MM.1S (cell line): Measurements from ENCODE around the gene TAC3.

Experiments
- DNase-seq: peaks from one replicate; pipeline ENCODE4 v3.0.0-alpha.2; 2015
- H2AFZ ChIP-seq: fragments of 300-600 bp; sonication (generic); 2 replicates; pipeline ENCODE4 v1.6.0; 2016; ENCODE audit warnings: antibody characterized with exemption, low read length
- H3F3A ChIP-seq: fragments of 300-600 bp; sonication (generic); 2 replicates; pipeline ENCODE4 v1.6.1; 2016; ENCODE audit warnings: mild to moderate bottlenecking, antibody characterized with exemption, low read length, moderate library complexity, mixed read lengths; ENCODE audit not compliant: insufficient read depth
- H3K27ac ChIP-seq: fragments of 300-600 bp; sonication (generic); 2 replicates; pipeline ENCODE4 v1.5.1; 2016; ENCODE audit warnings: mild to moderate bottlenecking, low read length
- H3K27me3 ChIP-seq: fragments of 300-600 bp; sonication (generic); replicated peaks from 2 replicates; pipeline ENCODE4 v1.6.0; 2016; ENCODE audit warnings: low read length; ENCODE audit not compliant: insufficient read depth
- H3K36me3 ChIP-seq: fragments of 300-600 bp; sonication (generic); replicated peaks from 2 replicates; pipeline ENCODE4 v1.6.1; 2016; ENCODE audit warnings: mild to moderate bottlenecking, low read length, mixed read lengths; ENCODE audit not compliant: insufficient read depth
- H3K4me1 ChIP-seq: fragments of 300-600 bp; sonication (generic); 2 replicates; pipeline ENCODE4 v1.6.1; 2016; ENCODE audit warnings: low read length, mixed read lengths
- H3K4me2 ChIP-seq: fragments of 300-600 bp; sonication (generic); 2 replicates; pipeline ENCODE4 v1.6.0; 2016; ENCODE audit warnings: low read depth, low read length
- H3K4me3 ChIP-seq: fragments of 300-600 bp; sonication (generic); 2 replicates; pipeline ENCODE4 v1.5.1; 2016; ENCODE audit warnings: low read length, mixed read lengths
- H3K79me2 ChIP-seq: fragments of 300-600 bp; sonication (generic); 2 replicates; pipeline ENCODE4 v1.6.1; 2016; ENCODE audit warnings: mixed run types, low read length, mixed read lengths
- H3K9ac ChIP-seq: fragments of 300-600 bp; sonication (generic); 2 replicates; pipeline ENCODE4 v1.6.1; 2016; ENCODE audit warnings: low read length, mixed read lengths
- H3K9me2 ChIP-seq: fragments of 300-600 bp; sonication (generic); replicated peaks from 2 replicates; pipeline ENCODE4 v1.6.1; 2016; ENCODE audit warnings: mild to moderate bottlenecking, low read length, mixed read lengths; ENCODE audit not compliant: insufficient read depth
- H3K9me3 ChIP-seq: fragments of 300-600 bp; sonication (generic); replicated peaks from 2 replicates; pipeline ENCODE4 v1.6.1; 2016; ENCODE audit warnings: mild to moderate bottlenecking, low read length, mixed read lengths; ENCODE audit not compliant: insufficient read depth
- H4K20me1 ChIP-seq: fragments of 300-600 bp; sonication (generic); 2 replicates; pipeline ENCODE4 v1.6.1; 2016; ENCODE audit warnings: mild to moderate bottlenecking, low read length, moderate library complexity, mixed read lengths; ENCODE audit not compliant: insufficient read depth
- CTCF ChIP-seq: fragments of 300-600 bp; sonication (generic); IDR thresholded peaks from 2 replicates; pipeline ENCODE4 v1.5.1; 2016; ENCODE audit warnings: antibody characterized with exemption, low read length, mixed read lengths
- EZH2 ChIP-seq: fragments of 300-600 bp; sonication (generic); optimal IDR thresholded peaks from 2 replicates; pipeline ENCODE3; 2017; ENCODE audit warnings: low read depth, mild to moderate bottlenecking, antibody characterized with exemption, low read length, mixed read lengths
- EZH2phosphoT487 ChIP-seq: fragments of 300-600 bp; sonication (generic); IDR thresholded peaks from 2 replicates; pipeline ENCODE4 v1.6.1; 2018; ENCODE audit warnings: antibody characterized with exemption, low read length

The TAC3 gene

GRCh38 chr12:57044889-57045288 is 28.6 kb upstream of the TAC3 start:
- Histone ChIP-seq H3K4me3 (no peak overlapping the region), H3F3A (no peaks in the 10 kb centered on the region), H3K9me2 (no peaks in the 10 kb centered on the region), H2AFZ (no peak overlapping the region), H3K79me2 (no peaks in the 10 kb centered on the region), H3K4me1 (no peaks in the 10 kb centered on the region), H4K20me1 (no peaks in the 10 kb centered on the region), H3K9me3 (no peaks in the 10 kb centered on the region), H3K27me3 (no peaks in the 10 kb centered on the region), H3K27ac (no peak overlapping the region), H3K9ac (no peak overlapping the region), H3K36me3 (no peaks in the 10 kb centered on the region), H3K4me2 (no peak overlapping the region)
- TF ChIP-seq CTCF: no peak
- TF ChIP-seq EZH2: no peak
- TF ChIP-seq EZH2phosphoT487: no peak
- DNase-seq: no peak

- no peaks in the 10 kb centered on the region for H3K9me2 ChIP-seq
- no peak overlapping the region for H3K9ac ChIP-seq
- TF ChIP-seq EZH2phosphoT487 (no peak), EZH2 (no peak), CTCF (no peak)
- no peak overlapping the region for H3K4me3 ChIP-seq
- DNase-seq: no peak
- no peaks in the 10 kb centered on the region for H3K36me3 ChIP-seq
- H4K20me1 ChIP-seq: no peaks in the 10 kb centered on the region
- H3K4me1 ChIP-seq: no peaks in the 10 kb centered on the region
- no peak overlapping the region for H3K27ac ChIP-seq
- no peaks in the 10 kb centered on the region for H3K9me3 ChIP-seq
- H2AFZ ChIP-seq: no peak overlapping the region
- H3K27me3 ChIP-seq: no peaks in the 10 kb centered on the region
- no peaks in the 10 kb centered on the region for H3K79me2 ChIP-seq
- no peaks in the 10 kb centered on the region for H3F3A ChIP-seq
- H3K4me2 ChIP-seq: no peak overlapping the region
These were observed 28.1 kb upstream of the TAC3 start for GRCh38 chr12:57044468-57044867.

GRCh38 chr12:57042695-57043094 is 26.4 kb upstream of the TAC3 start:
- no peaks in the 10 kb centered on the region for H3K36me3 ChIP-seq

More at GRCh38 chr12:57042695-57043094, 26.4 kb upstream of the TAC3 start:
- Histone ChIP-seq H3K9me3 (no peaks in the 10 kb centered on the region), H3K4me3 (no peak overlapping the region), H3K4me1 (no peaks in the 10 kb centered on the region), H3K27ac (no peak overlapping the region), H3K9me2 (no peaks in the 10 kb centered on the region), H4K20me1 (no peaks in the 10 kb centered on the region), H3K9ac (no peak overlapping the region), H3K79me2 (no peaks in the 10 kb centered on the region), H3K4me2 (no peak overlapping the region), H3K27me3 (no peaks in the 10 kb centered on the region), H3F3A (no peaks in the 10 kb centered on the region), H2AFZ (no peak overlapping the region)
- no peak for DNase-seq
- TF ChIP-seq EZH2 (no peak), CTCF (no peak)
